Spinal cord (tissue), 10 donors: ENCODE data around the gene ZNF581. TPM values are rescaled to one million over a fixed set of nuclear protein-coding genes. Genes with fewer than 3 reads are reported as not detected.

Experiments used
- DNase-seq, 6 donors: peaks; one replicate each; pipeline versions ENCODE4 v3.0.0 to v3.0.0-alpha.2; 2013 to 2015; ENCODE audit warnings: low spot score in 6 of 6, low read depth in 4 of 6
- H3K27ac ChIP-seq: one replicate; pipeline ENCODE4 v1.5.1; 2013; ENCODE audit warnings: low read depth, low read length, control low read depth
- H3K27me3 ChIP-seq: one replicate; pipeline ENCODE4 v1.6.1; 2013; ENCODE audit warnings: low read length; ENCODE audit not compliant: control insufficient read depth, insufficient read depth
- H3K36me3 ChIP-seq: one replicate; pipeline ENCODE4 v1.6.1; 2013; ENCODE audit warnings: low read length; ENCODE audit not compliant: control insufficient read depth, insufficient read depth
- H3K4me1 ChIP-seq: one replicate; pipeline ENCODE4 v1.6.1; 2013; ENCODE audit warnings: low read length; ENCODE audit not compliant: control insufficient read depth, insufficient read depth
- H3K4me3 ChIP-seq: one replicate; pipeline ENCODE4 v1.5.1; 2013; ENCODE audit warnings: low read depth, low read length, control low read depth
- H3K9me3 ChIP-seq: one replicate; pipeline ENCODE4 v1.6.1; 2013; ENCODE audit warnings: low read length; ENCODE audit not compliant: control insufficient read depth, insufficient read depth
- WGBS: methylation state at CpG from one replicate; pipeline ENCODE4 v1.1.5; 2013; ENCODE audit warnings: missing lambda C conversion rate; ENCODE audit not compliant: insufficient coverage; 5-methylcytosine and 5-hydroxymethylcytosine counted together
- polyA plus RNA-seq, 2 donors: library from polyadenylated mRNA; unstranded; fragments of 120-200 nt; gene quantifications; one replicate each; pipeline ENCODE4 v1.2.1, GENCODE V29; 2013; ENCODE audit not compliant: insufficient read length in 2 of 2
- total RNA-seq, 2 donors: library from RNA; depleted of rRNA in 1 of 2; stranded (reverse); fragments of 120-200 nt in 1 of 2; fragments of >200 nt in 1 of 2; gene quantifications; one replicate each; pipeline versions ENCODE4 v1.2.3 to v1.2.4, GENCODE V29; 2013 to 2014
- donor health status: healthy.

Gene ZNF581
- total and polyA plus RNA-seq, 4 donors = 6.6 to 20.5 (median 14.8) TPM

- H3K9me3 ChIP-seq = no peaks in the 10 kb centered on the region
- peaks cover 31% of the 10 kb centered on the region for H3K36me3 ChIP-seq
- peak overlapping the region; percentile 93 for H3K27ac ChIP-seq
- no peaks in the 10 kb centered on the region for H3K27me3 ChIP-seq
- 0% methylated on average over 4 of the region's 15 CpGs for WGBS
- peaks cover 21% of the 10 kb centered on the region for H3K4me1 ChIP-seq
- peak overlapping the region; percentile 68 for H3K4me3 ChIP-seq
- no peak for DNase-seq
Measured at GRCh38 chr19:55600662-55601028, 42.8 kb upstream of the ZNF581 start.

- WGBS = 92% methylated on average over 4 of the region's 4 CpGs
Measured at GRCh38 chr19:55601084-55601483, 42.4 kb upstream of the ZNF581 start.

GRCh38 chr19:55602104-55603001 is 41.1 kb upstream of the ZNF581 start:
- Histone ChIP-seq H3K27ac (no peak overlapping the region), H3K36me3 (peaks cover 25% of the 10 kb centered on the region)
- 95% methylated on average over 58 of the region's 60 CpGs for WGBS

More at GRCh38 chr19:55601084-55601483, 42.4 kb upstream of the ZNF581 start:
- Histone ChIP-seq H3K27ac (peak overlapping the region; percentile 93), H3K4me1 (peaks cover 25% of the 10 kb centered on the region), H3K4me3 (peak overlapping the region; percentile 68), H3K9me3 (no peaks in the 10 kb centered on the region), H3K27me3 (no peaks in the 10 kb centered on the region), H3K36me3 (peaks cover 27% of the 10 kb centered on the region)
- DNase-seq = no peak

GRCh38 chr19:55603115-55603514 is 40.3 kb upstream of the ZNF581 start:
- peaks cover 38% of the 10 kb centered on the region for H3K4me1 ChIP-seq

More at GRCh38 chr19:55602104-55603001, 41.1 kb upstream of the ZNF581 start:
- H3K9me3 ChIP-seq = no peaks in the 10 kb centered on the region
- no peak overlapping the region for H3K4me3 ChIP-seq
- no peaks in the 10 kb centered on the region for H3K27me3 ChIP-seq
- no peak for DNase-seq
- peaks cover 37% of the 10 kb centered on the region for H3K4me1 ChIP-seq

GRCh38 chr19:55603581-55604292 is 39.7 kb upstream of the ZNF581 start:
- Histone ChIP-seq H3K27ac (no peak overlapping the region), H3K4me3 (no peak overlapping the region), H3K36me3 (peaks cover 22% of the 10 kb centered on the region), H3K27me3 (no peaks in the 10 kb centered on the region), H3K9me3 (no peaks in the 10 kb centered on the region), H3K4me1 (peaks cover 38% of the 10 kb centered on the region)
- DNase-seq = no peak
- WGBS = 78% methylated on average over 20 of the region's 22 CpGs

More at GRCh38 chr19:55603115-55603514, 40.3 kb upstream of the ZNF581 start:
- DNase-seq = no peak
- Histone ChIP-seq H3K9me3 (no peaks in the 10 kb centered on the region), H3K27ac (no peak overlapping the region), H3K27me3 (no peaks in the 10 kb centered on the region), H3K4me3 (no peak overlapping the region), H3K36me3 (peaks cover 22% of the 10 kb centered on the region)
- WGBS = 92% methylated on average over 19 of the region's 21 CpGs

- DNase-seq = peak; percentile 89 to 99 (median 96)
- peak overlapping the region; percentile 56 for H3K4me3 ChIP-seq
- peaks cover 34% of the 10 kb centered on the region for H3K4me1 ChIP-seq
- H3K27me3 ChIP-seq = no peaks in the 10 kb centered on the region
- peak overlapping the region; percentile 98 for H3K27ac ChIP-seq
- under 1% methylated on average over 21 of the region's 43 CpGs for WGBS
- H3K36me3 ChIP-seq = peaks cover 22% of the 10 kb centered on the region
- H3K9me3 ChIP-seq = no peaks in the 10 kb centered on the region
Measured at GRCh38 chr19:55605207-55605636, 38.2 kb upstream of the ZNF581 start.

- H3K9me3 ChIP-seq = no peaks in the 10 kb centered on the region
- peak within 1 kb of the TSS; percentile 80 for H3K4me3 ChIP-seq
- no peaks in the 10 kb centered on the region for H3K27me3 ChIP-seq
- WGBS = 0% methylated on average over 43 of the region's 44 CpGs
- peak in 3 of 6 donors; percentile 54 to 87 (median 85) for DNase-seq
- peaks cover 31% of the 10 kb centered on the region for H3K4me1 ChIP-seq
- H3K27ac ChIP-seq = peak within 1 kb of the TSS; percentile 98
- H3K36me3 ChIP-seq = peaks cover 26% of the 10 kb centered on the region
Measured at GRCh38 chr19:55605637-55606470, 37.6 kb upstream of the ZNF581 start, which contains the start of gene ZNF865. ZNF865 (plus strand) TSS chr19:55605647; CDS start chr19:55613619, 7,972 bp downstream.

- DNase-seq = no peak
- Histone ChIP-seq H3K27ac (peak overlapping the region; percentile 93), H3K36me3 (peaks cover 26% of the 10 kb centered on the region), H3K4me3 (peak overlapping the region; percentile 80), H3K4me1 (peaks cover 28% of the 10 kb centered on the region), H3K9me3 (no peaks in the 10 kb centered on the region), H3K27me3 (no peaks in the 10 kb centered on the region)
- WGBS = 31% methylated on average over 12 of the region's 12 CpGs
Measured at GRCh38 chr19:55606471-55606787, 37.0 kb upstream of the ZNF581 start.

GRCh38 chr19:55606817-55607216 is 36.6 kb upstream of the ZNF581 start:
- no peak for DNase-seq
- no peak overlapping the region for H3K4me3 ChIP-seq

More at GRCh38 chr19:55606817-55607216, 36.6 kb upstream of the ZNF581 start:
- H3K27ac ChIP-seq = no peak overlapping the region
- H3K4me1 ChIP-seq = peaks cover 28% of the 10 kb centered on the region
- H3K9me3 ChIP-seq = no peaks in the 10 kb centered on the region
- 87% methylated on average over 6 of the region's 9 CpGs for WGBS
- peaks cover 30% of the 10 kb centered on the region for H3K36me3 ChIP-seq
- no peaks in the 10 kb centered on the region for H3K27me3 ChIP-seq
